ENCODE results near the gene SEC24B. TPM values are rescaled to one million over a fixed set of nuclear protein-coding genes. Genes with fewer than 3 reads are reported as not detected.

SEC24B gene
- total RNA-seq, 4 donors from 2014 or later, result 39.5 to 49.1 (median 42.6) TPM

DNA sequence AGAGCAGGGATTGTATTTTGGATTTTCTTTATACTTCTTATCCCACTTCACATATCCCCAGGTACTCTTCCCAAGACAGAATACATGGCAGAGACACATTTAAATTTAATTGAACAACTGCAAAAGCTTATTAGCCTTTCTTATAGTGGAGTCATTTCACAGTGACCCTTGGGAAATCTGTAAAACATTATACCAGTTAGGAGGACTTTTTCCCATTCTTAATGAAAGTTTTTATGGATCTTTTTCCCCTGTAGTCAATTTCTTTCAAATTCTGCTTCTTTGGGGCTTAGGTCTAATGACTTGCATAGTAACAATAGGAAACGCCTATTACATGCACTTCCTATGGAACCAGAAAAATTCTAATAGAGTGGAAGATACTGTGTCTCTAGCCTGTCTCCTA, 111.8 kb downstream of the SEC24B start:
- H3K9me3 ChIP-seq, result no peaks in the 10 kb centered on the region

GRCh38 chr4:109547394-109547793, 113.8 kb downstream of the SEC24B start:
- H3K27ac ChIP-seq, result no peak overlapping the region
- 84 to 93% methylated on average over 5 of the region's 5 CpGs for WGBS, 2 donors
- H3K4me3 ChIP-seq (replicated peaks in 1 of 3), result no peak overlapping the region
- no peaks in the 10 kb centered on the region for H3K27me3 ChIP-seq
- no peak for TF ChIP-seq CTCF (IDR thresholded peaks at IDR 0.05)
- no peak for TF ChIP-seq POLR2A (IDR thresholded peaks at IDR 0.05)
- no peaks in the 10 kb centered on the region for H3K4me1 ChIP-seq
- H3K9me3 ChIP-seq, result no peaks in the 10 kb centered on the region
- intact Hi-C loops (cut with DNase I), result no loop called here
- H3K36me3 ChIP-seq, result no peaks in the 10 kb centered on the region
- DNase-seq, result no peak

More for the DNA sequence above, 111.8 kb downstream of the SEC24B start:
- H3K36me3 ChIP-seq, result peaks cover 5 to 7% of the 10 kb centered on the region in 2 donors
- no peaks in the 10 kb centered on the region for H3K4me1 ChIP-seq
- 92 to 94% methylated on average over 1 of the region's 1 CpG for WGBS, 2 donors
- no peak overlapping the region for H3K27ac ChIP-seq
- intact Hi-C loops (cut with DNase I), result no loop called here
- no peak overlapping the region for H3K4me3 ChIP-seq (replicated peaks in 1 of 3)
- DNase-seq, result no peak
- TF ChIP-seq CTCF (IDR thresholded peaks at IDR 0.05) (no peak), POLR2A (IDR thresholded peaks at IDR 0.05) (no peak)
- no peaks in the 10 kb centered on the region for H3K27me3 ChIP-seq

GRCh38 chr4:109548655-109549054, 115.0 kb downstream of the SEC24B start:
- WGBS, 2 donors, result 76 to 81% methylated on average over 2 of the region's 2 CpGs
- Histone ChIP-seq H3K9me3 (no peaks in the 10 kb centered on the region), H3K4me1 (no peaks in the 10 kb centered on the region), H3K36me3 (no peaks in the 10 kb centered on the region), H3K27me3 (no peaks in the 10 kb centered on the region), H3K4me3 (replicated peaks in 1 of 3) (no peak overlapping the region), H3K27ac (no peak overlapping the region)
- no peak for TF ChIP-seq CTCF (IDR thresholded peaks at IDR 0.05)
- no peak for TF ChIP-seq POLR2A (IDR thresholded peaks at IDR 0.05)
- no peak for DNase-seq
- intact Hi-C loops (cut with DNase I), result no loop called here

GRCh38 chr4:109552237-109552636, 118.6 kb downstream of the SEC24B start:
- Histone ChIP-seq H3K4me3 (replicated peaks in 1 of 3) (no peak overlapping the region), H3K27ac (no peak overlapping the region), H3K36me3 (no peaks in the 10 kb centered on the region), H3K27me3 (no peaks in the 10 kb centered on the region), H3K9me3 (no peaks in the 10 kb centered on the region), H3K4me1 (no peaks in the 10 kb centered on the region)
- intact Hi-C loops (cut with DNase I), result loop anchor here (10.0 kb wide), 1 partner anchor 117 kb away; the partner anchor contains the start of gene SEC24B
- no peak for DNase-seq
- TF ChIP-seq POLR2A (IDR thresholded peaks at IDR 0.05), result no peak
- 96 to 97% methylated on average over 6 of the region's 6 CpGs for WGBS, 2 donors

GRCh38 chr4:109553130-109553529, 119.5 kb downstream of the SEC24B start:
- intact Hi-C loops (cut with DNase I), result loop anchor here (10.0 kb wide), 1 partner anchor 118 kb away; the partner anchor contains the start of gene SEC24B
- Histone ChIP-seq H3K36me3 (no peaks in the 10 kb centered on the region), H3K9me3 (no peaks in the 10 kb centered on the region), H3K27me3 (no peaks in the 10 kb centered on the region), H3K27ac (no peak overlapping the region), H3K4me1 (no peaks in the 10 kb centered on the region), H3K4me3 (replicated peaks in 1 of 3) (no peak overlapping the region)
- TF ChIP-seq CTCF (IDR thresholded peaks at IDR 0.05) (no peak), POLR2A (IDR thresholded peaks at IDR 0.05) (no peak)
- no peak for DNase-seq
- WGBS, 2 donors, result 98% methylated on average over 2 of the region's 2 CpGs

Data from thyroid gland (tissue), 4 donors.